Neutrophil (primary cell): ENCODE measurements around the gene APBB1IP.
"Not testable (repeated sequence)": the region's sequence is repeated elsewhere in the genome, so short reads cannot be mapped to it uniquely, and the experiment has no call there.

Experiments used
- H3K27ac ChIP-seq: fragments of 200-600 bp; sonication (generic); 2 replicates; pipeline ENCODE4 v1.5.1; 2016; ENCODE audit warnings: mild to moderate bottlenecking, moderate library complexity
- H3K27me3 ChIP-seq: fragments of 200-600 bp; sonication (generic); 2 replicates; pipeline ENCODE4 v1.6.0; 2016; ENCODE audit warnings: mild to moderate bottlenecking
- H3K36me3 ChIP-seq: fragments of 200-600 bp; sonication (generic); 2 replicates; pipeline ENCODE4 v1.5.1; 2017
- H3K4me1 ChIP-seq, 2 experiments: fragments of 200-600 bp in 1 of 2; sonication (generic) in 1 of 2; 1 replicate in 1 of 2; 2 replicates in 1 of 2; pipeline versions ENCODE4 v1.5.1 to v1.6.1; 2013 to 2016; ENCODE audit warnings: low read depth in 1 of 2, low read length in 1 of 2, mild to moderate bottlenecking in 1 of 2, moderate library complexity in 1 of 2; ENCODE audit not compliant: control insufficient read depth in 1 of 2, insufficient read depth in 1 of 2
- H3K4me3 ChIP-seq, 2 experiments: fragments of 200-600 bp in 1 of 2; sonication (generic) in 1 of 2; 1 replicate in 1 of 2; 2 replicates in 1 of 2; pipeline ENCODE4 v1.5.1; 2013 to 2016; ENCODE audit warnings: low read depth in 1 of 2, low read length in 1 of 2, mild to moderate bottlenecking in 1 of 2, moderate library complexity in 1 of 2
- H3K9me3 ChIP-seq: fragments of 200-600 bp; sonication (generic); 2 replicates; pipeline ENCODE4 v1.5.1; 2016
- TF ChIP-seq, protein P1 (sequence below): fragments of 200-600 bp; sonication (generic); IDR thresholded peaks from 2 replicates; pipeline ENCODE4 v1.5.1; 2016; ENCODE audit warnings: antibody characterized with exemption

Gene APBB1IP

DNA sequence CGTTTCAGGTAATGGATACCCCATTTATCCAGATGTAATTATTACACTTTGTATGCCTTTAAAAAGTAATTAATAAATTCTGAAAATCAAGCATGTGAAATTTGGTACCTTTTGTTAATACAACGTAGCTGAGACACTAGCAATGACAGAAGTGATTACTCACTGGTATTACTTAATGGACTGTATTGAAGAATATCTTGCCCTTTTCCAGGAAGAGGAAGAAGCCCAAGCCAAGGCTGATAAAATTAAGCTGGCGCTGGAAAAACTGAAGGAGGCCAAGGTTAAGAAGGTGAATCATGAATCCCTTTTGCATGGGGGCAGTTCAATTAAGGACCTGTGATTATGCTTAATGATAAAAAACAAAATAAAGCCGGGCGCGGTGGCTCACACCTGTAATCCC, 64.8 kb downstream of the APBB1IP start:
- H3K4me3 ChIP-seq, result no peak overlapping the region
- H3K36me3 ChIP-seq, result peaks cover 97% of the 10 kb centered on the region
- H3K27me3 ChIP-seq, result no peaks in the 10 kb centered on the region
- H3K9me3 ChIP-seq, result no peaks in the 10 kb centered on the region
- peak overlapping the region; percentile 53 for H3K27ac ChIP-seq
- TF ChIP-seq, protein P1, sequence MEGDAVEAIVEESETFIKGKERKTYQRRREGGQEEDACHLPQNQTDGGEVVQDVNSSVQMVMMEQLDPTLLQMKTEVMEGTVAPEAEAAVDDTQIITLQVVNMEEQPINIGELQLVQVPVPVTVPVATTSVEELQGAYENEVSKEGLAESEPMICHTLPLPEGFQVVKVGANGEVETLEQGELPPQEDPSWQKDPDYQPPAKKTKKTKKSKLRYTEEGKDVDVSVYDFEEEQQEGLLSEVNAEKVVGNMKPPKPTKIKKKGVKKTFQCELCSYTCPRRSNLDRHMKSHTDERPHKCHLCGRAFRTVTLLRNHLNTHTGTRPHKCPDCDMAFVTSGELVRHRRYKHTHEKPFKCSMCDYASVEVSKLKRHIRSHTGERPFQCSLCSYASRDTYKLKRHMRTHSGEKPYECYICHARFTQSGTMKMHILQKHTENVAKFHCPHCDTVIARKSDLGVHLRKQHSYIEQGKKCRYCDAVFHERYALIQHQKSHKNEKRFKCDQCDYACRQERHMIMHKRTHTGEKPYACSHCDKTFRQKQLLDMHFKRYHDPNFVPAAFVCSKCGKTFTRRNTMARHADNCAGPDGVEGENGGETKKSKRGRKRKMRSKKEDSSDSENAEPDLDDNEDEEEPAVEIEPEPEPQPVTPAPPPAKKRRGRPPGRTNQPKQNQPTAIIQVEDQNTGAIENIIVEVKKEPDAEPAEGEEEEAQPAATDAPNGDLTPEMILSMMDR, result no peak
- peaks cover 16 to 19% of the 10 kb centered on the region in 2 experiments for H3K4me1 ChIP-seq

DNA sequence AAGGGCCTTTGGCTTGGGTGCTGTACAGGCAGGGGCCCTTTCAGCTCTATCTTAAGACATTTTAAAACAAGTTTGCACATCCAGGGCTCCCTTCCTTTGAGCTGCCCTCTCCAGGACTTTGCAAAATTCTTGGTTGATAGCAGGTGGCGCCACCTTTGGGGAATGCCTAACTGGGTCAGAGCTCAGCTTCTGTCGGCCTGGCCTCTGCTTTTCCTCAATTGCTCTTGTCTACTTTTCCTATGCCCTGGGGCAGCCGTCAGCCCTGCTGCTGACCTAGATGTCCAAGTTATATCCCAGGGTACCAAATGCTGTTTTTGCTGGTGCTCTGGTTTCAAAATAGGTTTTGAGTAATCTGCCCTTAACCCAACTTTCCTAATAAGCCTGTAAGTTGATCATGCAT, 65.8 kb downstream of the APBB1IP start:
- Histone ChIP-seq H3K4me1 (peaks cover 16 to 23% of the 10 kb centered on the region in 2 experiments), H3K27ac (peak overlapping the region; percentile 53), H3K4me3 (no peak overlapping the region), H3K27me3 (no peaks in the 10 kb centered on the region), H3K9me3 (no peaks in the 10 kb centered on the region), H3K36me3 (peaks cover 92% of the 10 kb centered on the region)
- TF ChIP-seq, protein P1, result no peak

DNA sequence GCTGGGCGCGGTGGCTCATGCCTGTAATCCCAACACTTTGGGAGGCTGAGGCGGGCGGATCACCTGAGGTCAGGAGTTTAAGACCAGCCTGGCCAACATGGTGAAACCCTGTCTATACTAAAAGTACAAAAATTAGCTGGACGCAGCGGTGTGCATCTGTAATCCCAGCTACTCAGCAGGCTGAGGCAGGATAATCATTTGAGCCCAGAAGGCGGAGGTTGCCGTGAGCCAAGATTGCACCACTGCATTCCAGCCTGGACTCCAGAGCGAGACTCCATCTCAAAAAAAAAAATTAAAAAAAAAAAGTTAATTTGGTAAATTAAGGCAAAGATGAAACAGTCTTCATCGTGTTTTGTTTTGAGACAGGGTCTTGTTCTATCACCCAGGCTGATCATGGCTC, 66.3 kb downstream of the APBB1IP start:
- H3K27me3 ChIP-seq, H3K9me3 ChIP-seq, H3K4me3 ChIP-seq, H3K27ac ChIP-seq: not testable (repeated sequence)
- peaks cover 92% of the 10 kb centered on the region for H3K36me3 ChIP-seq
- H3K4me1 ChIP-seq, result peaks cover 20 to 28% of the 10 kb centered on the region in 2 experiments

DNA sequence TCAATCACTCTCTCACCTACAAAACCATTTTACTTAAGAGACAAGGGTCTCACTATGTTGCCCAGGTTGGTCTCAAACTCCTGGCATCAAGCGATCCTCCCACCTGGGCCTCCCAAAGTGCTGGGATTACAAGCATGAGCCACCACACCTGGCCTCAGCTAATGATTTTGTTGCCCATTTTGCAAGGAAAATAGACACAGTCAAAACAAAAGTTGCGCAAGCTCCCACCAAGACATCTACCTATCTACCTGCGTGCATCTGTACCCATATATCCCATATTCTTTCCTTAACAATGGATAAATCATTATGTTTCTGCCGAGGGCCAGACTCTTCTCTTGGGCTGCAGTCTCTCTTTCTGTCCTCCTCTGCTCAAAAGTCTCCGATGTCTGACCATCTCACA, 67.3 kb downstream of the APBB1IP start:
- no peak overlapping the region for H3K27ac ChIP-seq
- H3K4me1 ChIP-seq, result peaks cover 22 to 35% of the 10 kb centered on the region in 2 experiments
- H3K9me3 ChIP-seq, result no peaks in the 10 kb centered on the region
- H3K27me3 ChIP-seq, result no peaks in the 10 kb centered on the region
- TF ChIP-seq, protein P1, result no peak
- H3K4me3 ChIP-seq, result no peak overlapping the region
- peaks cover 92% of the 10 kb centered on the region for H3K36me3 ChIP-seq

DNA sequence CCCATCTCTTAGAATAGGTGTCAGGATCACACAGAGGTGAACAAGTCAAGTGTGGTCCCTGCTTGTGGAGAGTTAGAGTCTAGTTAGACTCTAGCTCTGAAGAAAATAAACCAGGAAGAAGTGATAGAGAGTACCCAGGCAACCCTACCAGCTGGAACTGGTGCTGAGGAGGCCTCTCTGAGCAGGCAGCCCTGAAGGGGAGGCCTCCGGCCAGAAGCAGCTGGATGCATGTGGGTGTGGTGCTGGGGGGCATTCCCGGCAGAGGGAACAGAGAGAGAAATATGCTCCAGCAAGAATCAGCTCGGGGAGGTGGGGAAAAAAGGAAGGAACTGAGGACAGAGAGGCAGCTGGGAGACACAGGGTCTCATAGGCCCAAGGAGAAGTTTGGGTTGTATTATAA, 68.6 kb downstream of the APBB1IP start:
- Histone ChIP-seq H3K4me1 (peaks cover 22 to 35% of the 10 kb centered on the region in 2 experiments), H3K9me3 (no peaks in the 10 kb centered on the region), H3K27me3 (no peaks in the 10 kb centered on the region), H3K4me3 (no peak overlapping the region), H3K36me3 (peaks cover 92% of the 10 kb centered on the region), H3K27ac (peak overlapping the region; percentile 54)
- TF ChIP-seq, protein P1, result no peak

DNA sequence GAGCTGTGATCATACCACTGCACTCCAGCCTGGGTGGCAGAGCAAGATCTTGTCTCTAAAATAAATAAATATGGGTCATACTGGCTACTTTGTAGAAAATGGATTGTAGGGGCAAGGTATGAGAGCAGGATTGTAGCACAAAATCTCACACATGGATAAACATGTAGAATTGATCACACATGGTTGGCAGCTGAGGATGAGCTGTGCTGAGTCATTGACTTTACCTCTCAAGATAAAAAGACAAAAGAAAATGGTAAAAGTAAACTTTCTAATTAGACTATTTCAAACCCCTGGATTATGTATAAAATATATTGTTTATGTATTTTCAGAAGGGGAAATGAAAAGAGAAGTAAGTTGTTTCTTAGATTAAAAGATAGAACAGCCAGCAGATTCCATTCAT, 69.3 kb downstream of the APBB1IP start:
- H3K36me3 ChIP-seq, result peaks cover 92% of the 10 kb centered on the region
- TF ChIP-seq, protein P1, result no peak
- H3K27me3 ChIP-seq, result no peaks in the 10 kb centered on the region
- peak overlapping the region; percentile 54 for H3K27ac ChIP-seq
- H3K9me3 ChIP-seq, result no peaks in the 10 kb centered on the region
- peaks cover 26 to 40% of the 10 kb centered on the region in 2 experiments for H3K4me1 ChIP-seq
- no peak overlapping the region for H3K4me3 ChIP-seq
